GM19035 (cell line): ENCODE results near the gene TNFSF4.
"Not testable (repeated sequence)": the region's sequence is repeated elsewhere in the genome, so short reads cannot be mapped to it uniquely, and the experiment has no call there.

Source experiments
- ATAC-seq: cut with Tn5 transposase; IDR thresholded peaks from one replicate; pipeline ENCODE4 v1.9.1; 2021; ENCODE audit not compliant: unreplicated experiment

The TNFSF4 gene

GRCh38 chr1:173164178-173164577 lies 43.0 kb downstream of the TNFSF4 start:
- no peak for ATAC-seq

- no peak for ATAC-seq
These were observed 43.9 kb downstream of the TNFSF4 start for GRCh38 chr1:173163222-173163621.

- ATAC-seq = no peak
These were observed 44.5 kb downstream of the TNFSF4 start for GRCh38 chr1:173162601-173163000.

- ATAC-seq = no peak
These were observed 45.5 kb downstream of the TNFSF4 start for GRCh38 chr1:173161510-173162221.

GRCh38 chr1:173153964-173154363 lies 53.2 kb downstream of the TNFSF4 start:
- ATAC-seq = not testable (repeated sequence)

- ATAC-seq = no peak
These were observed 53.6 kb downstream of the TNFSF4 start for GRCh38 chr1:173153503-173153902.

GRCh38 chr1:173152598-173152997 lies 54.5 kb downstream of the TNFSF4 start:
- no peak for ATAC-seq

GRCh38 chr1:173150795-173151194 lies 56.3 kb downstream of the TNFSF4 start:
- no peak for ATAC-seq

- no peak for ATAC-seq
These were observed 57.2 kb downstream of the TNFSF4 start for GRCh38 chr1:173149887-173150286.

GRCh38 chr1:173148971-173149370 lies 58.2 kb downstream of the TNFSF4 start:
- ATAC-seq = no peak

- no peak for ATAC-seq
These were observed 58.6 kb downstream of the TNFSF4 start for GRCh38 chr1:173148545-173148944.

GRCh38 chr1:173140733-173141132 lies 66.4 kb downstream of the TNFSF4 start:
- no peak for ATAC-seq

GRCh38 chr1:173139706-173140105 lies 67.4 kb downstream of the TNFSF4 start:
- no peak for ATAC-seq

- ATAC-seq = no peak
These were observed 69.9 kb downstream of the TNFSF4 start for GRCh38 chr1:173137107-173137706.

- no peak for ATAC-seq
These were observed 72.3 kb downstream of the TNFSF4 start for GRCh38 chr1:173134800-173135199.

- ATAC-seq = no peak
These were observed 73.1 kb downstream of the TNFSF4 start for GRCh38 chr1:173134029-173134428.
